ENCODE measurements around the gene LSM7.

The LSM7 gene

GRCh38 chr19:2326699-2327360 is 1.6 kb downstream of the LSM7 start:
- no peak for TF ChIP-seq CTCF (IDR thresholded peaks at IDR 0.05; ENCODE audit: insufficient read depth, missing control alignments)
- no peak for DNase-seq (ENCODE audit: insufficient read length, low spot score)
- FAIRE-seq: no peak

GRCh38 chr19:2325281-2326046 is 2.9 kb downstream of the LSM7 start:
- DNase-seq (ENCODE audit: insufficient read length, low spot score): no peak
- no peak for TF ChIP-seq CTCF (IDR thresholded peaks at IDR 0.05; ENCODE audit: insufficient read depth, missing control alignments)
- FAIRE-seq: no peak

DNA sequence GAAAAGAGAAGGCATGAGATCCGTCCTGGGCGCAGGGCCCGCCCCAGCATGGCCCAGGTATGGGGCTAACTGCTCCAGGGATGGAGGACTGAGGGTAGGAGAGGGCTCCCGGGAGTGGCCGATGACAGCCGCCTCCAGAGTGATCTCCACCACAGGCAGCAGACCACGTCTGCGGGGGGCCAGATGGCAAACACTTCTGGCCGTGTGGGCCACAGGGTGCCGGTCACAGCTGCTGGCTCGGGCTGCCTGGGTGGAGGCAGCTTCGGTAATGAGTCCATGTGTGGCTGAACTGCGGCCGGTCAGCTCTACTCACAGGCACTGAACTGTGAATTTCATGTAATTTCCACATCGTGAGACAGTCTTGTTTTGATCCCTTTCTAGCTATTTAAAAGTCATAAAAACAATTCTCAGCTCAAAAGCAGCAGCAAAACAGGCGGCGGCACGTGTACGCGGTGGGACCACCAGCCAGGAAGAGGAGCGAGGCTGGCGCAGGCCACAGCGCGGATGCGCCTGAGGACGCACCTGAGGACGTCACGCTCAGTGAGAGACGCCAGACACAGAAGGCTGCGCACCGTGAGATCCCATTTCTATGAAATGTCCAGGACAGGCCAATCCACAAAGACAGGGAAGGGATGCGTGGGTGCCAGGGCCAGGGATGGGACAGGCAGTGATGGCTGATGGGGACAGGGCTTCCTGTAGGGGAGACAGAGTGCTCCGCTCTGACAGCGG is 4.0 kb downstream of the LSM7 start:
- TF ChIP-seq CTCF (IDR thresholded peaks at IDR 0.05; ENCODE audit: insufficient read depth, missing control alignments): no peak
- DNase-seq (ENCODE audit: insufficient read length, low spot score) (no peak), FAIRE-seq (no peak)

GRCh38 chr19:2323707-2324106 is 4.7 kb downstream of the LSM7 start:
- FAIRE-seq (no peak), DNase-seq (ENCODE audit: insufficient read length, low spot score) (no peak)
- TF ChIP-seq CTCF (IDR thresholded peaks at IDR 0.05; ENCODE audit: insufficient read depth, missing control alignments): no peak

DNA sequence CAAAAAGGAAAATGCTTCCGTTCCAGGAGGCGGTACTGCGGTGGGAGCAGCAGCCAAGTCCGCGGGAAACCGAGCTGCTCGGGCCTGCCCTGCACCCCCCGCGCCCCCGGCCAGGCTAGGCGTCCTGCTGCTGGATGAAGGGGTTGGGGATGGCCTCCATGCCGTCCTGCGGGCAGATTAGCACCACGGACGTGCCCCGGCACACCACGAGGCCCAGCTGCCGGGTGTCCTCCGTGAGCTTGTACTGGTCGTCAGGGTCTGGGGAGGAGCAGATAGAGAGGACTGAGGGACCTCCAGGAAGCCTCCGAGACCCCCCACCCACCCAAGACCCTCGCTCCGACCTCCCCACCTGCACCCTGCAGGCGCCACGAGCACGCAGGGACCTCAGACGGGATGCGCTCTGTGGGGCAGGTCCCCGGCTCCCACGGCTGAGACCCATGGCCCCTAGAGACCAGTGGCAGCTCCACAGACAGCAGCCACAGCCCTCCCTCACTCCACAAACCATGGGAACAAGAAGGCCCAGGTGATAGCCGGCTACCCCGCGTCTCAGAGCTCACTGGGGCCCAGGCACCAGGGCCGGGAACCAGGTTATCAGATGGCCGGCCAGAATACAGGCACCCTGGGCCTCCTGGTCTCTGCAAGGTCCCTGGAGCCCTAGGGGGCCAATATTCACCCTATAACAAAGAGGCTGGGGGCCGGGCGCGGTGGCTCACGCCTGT is 6.7 kb downstream of the LSM7 start:
- DNase-seq (ENCODE audit: insufficient read length, low spot score) (no peak), FAIRE-seq (no peak)
- TF ChIP-seq CTCF (IDR thresholded peaks at IDR 0.05; ENCODE audit: insufficient read depth, missing control alignments): no peak

- FAIRE-seq (no peak), DNase-seq (ENCODE audit: insufficient read length, low spot score) (no peak)
- TF ChIP-seq CTCF (IDR thresholded peaks at IDR 0.05; ENCODE audit: insufficient read depth, missing control alignments): no peak
These were observed 7.4 kb downstream of the LSM7 start for GRCh38 chr19:2320939-2321338.

Data from D721Med (cell line).